GM04503 (cell line): ENCODE data around the gene CHRNA9.
"Not testable (repeated sequence)": the region's sequence is repeated elsewhere in the genome, so short reads cannot be mapped to it uniquely, and the experiment has no call there.

Source experiments
- DNase-seq: peaks from one replicate; pipeline ENCODE4 v3.0.0-alpha.2; 2012; ENCODE audit warnings: low read depth

CHRNA9 gene, protein sequence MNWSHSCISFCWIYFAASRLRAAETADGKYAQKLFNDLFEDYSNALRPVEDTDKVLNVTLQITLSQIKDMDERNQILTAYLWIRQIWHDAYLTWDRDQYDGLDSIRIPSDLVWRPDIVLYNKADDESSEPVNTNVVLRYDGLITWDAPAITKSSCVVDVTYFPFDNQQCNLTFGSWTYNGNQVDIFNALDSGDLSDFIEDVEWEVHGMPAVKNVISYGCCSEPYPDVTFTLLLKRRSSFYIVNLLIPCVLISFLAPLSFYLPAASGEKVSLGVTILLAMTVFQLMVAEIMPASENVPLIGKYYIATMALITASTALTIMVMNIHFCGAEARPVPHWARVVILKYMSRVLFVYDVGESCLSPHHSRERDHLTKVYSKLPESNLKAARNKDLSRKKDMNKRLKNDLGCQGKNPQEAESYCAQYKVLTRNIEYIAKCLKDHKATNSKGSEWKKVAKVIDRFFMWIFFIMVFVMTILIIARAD

DNA sequence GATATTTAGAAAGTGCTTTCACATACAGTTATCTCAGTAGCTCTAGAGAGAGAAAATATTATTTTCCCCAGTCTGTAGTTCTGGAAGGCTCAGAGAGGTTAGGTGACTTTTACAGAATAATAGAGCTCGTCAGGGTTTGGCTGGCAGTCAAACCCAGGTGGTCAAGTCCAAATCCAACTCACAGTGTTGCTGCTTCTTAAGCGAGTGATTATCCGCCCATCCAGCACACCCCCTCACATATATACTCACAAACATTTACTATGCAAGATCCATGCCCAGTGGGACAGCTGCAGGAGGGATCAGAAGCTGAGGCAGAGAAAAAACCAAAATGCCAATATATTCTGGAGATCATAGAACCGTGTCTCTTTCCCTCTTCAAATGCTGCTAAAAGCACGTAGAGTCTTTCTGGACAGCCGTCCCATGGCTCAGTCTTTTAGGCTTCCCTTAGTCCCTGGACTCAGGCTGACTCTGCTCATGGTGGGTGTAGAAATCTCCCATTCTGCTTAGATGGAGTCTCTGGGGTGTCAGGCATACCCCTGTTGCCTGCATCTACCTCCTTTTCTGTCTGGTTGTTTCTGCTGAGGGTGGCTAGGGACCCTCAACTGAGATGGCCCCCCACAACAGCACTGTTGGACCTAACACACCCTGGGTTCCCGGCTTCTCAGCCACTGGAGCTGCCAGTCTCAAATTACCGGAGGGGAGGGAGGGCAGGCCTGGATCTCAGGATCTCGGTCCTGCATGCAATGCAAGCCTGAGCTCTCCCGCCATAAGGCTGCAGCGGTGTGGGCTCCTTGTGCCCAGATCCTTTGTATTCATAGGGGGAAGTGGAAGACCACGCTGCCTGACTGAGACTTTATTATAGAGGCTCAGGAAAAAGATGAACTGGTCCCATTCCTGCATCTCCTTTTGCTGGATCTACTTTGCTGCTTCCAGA lies at the start of gene CHRNA9:
TSS of gene CHRNA9 (plus strand) at position 743 of the 934 bp plus-strand sequence. CDS start at position 878, 135 bp downstream.
- no peak for DNase-seq

GRCh38 chr4:40285692-40286091 lies 49.4 kb upstream of the CHRNA9 start:
- DNase-seq, result no peak

GRCh38 chr4:40288566-40288965 lies 46.6 kb upstream of the CHRNA9 start:
- DNase-seq, result no peak

- DNase-seq, result no peak
Measured at GRCh38 chr4:40289366-40290188, 45.6 kb upstream of the CHRNA9 start.

- not testable (repeated sequence) for DNase-seq
Measured at GRCh38 chr4:40290611-40291186, 44.4 kb upstream of the CHRNA9 start.

GRCh38 chr4:40292313-40292759 lies 42.8 kb upstream of the CHRNA9 start:
- no peak for DNase-seq

DNA sequence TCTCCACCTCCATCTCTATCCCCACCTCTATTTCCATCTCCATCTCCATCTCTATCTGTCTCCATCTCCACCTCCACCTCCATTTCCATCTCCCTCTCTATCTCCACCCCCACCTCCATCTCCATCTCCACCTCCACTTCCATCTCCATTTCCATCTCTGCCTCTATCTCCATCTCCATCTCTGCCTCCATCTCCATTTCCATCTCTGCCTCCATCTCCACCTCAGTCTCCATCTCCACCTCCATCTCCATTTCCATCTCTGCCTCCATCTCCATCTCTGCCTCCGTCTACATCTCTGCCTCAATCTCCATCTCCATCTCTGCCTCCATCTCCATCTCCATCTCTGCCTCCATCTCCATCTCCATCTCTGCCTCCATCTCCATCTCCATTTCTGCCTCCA lies 40.8 kb upstream of the CHRNA9 start:
- DNase-seq, result no peak

GRCh38 chr4:40295030-40295429 lies 40.1 kb upstream of the CHRNA9 start:
- not testable (repeated sequence) for DNase-seq

- no peak for DNase-seq
Measured at GRCh38 chr4:40295572-40295971, 39.6 kb upstream of the CHRNA9 start.

- DNase-seq, result no peak
Measured at GRCh38 chr4:40299126-40299525, 36.0 kb upstream of the CHRNA9 start.

GRCh38 chr4:40299811-40300292 lies 35.3 kb upstream of the CHRNA9 start:
- DNase-seq, result no peak

DNA sequence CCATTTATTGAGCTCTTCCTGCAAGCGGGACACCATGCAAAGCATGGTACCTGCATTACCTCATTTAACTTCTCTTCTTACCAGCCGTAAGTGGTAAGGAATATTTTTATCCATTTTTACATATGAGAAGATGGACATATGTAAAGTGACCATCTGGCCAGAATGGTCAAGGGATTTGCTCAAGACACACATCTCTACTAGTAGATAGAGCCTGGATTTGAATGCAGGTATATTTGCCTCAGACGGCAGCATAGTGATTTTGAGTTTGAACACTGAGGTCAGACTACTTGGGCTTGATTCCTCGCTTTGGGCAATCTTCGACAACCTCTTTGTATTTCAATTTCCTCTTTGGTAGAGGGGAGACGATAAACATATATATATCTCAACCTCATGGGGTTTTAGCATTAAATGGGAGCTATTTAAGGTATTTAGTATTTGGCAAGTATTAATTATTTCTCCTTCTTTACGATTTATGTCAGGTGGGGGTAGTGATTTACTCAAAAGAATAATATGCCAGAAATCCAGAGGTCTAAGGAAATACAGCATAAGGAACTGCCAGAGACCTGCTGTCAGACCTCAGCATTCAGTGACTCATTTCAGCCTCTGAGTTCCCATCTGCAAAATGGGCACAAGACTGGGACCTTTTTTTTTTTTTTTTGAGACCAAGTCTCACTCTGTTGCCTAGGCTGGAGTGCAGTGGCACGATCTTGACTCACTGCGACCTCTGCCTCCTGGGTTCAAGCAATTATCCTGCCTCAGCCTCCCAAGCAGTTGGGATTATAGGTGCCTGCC lies 34.6 kb upstream of the CHRNA9 start:
- no peak for DNase-seq

DNA sequence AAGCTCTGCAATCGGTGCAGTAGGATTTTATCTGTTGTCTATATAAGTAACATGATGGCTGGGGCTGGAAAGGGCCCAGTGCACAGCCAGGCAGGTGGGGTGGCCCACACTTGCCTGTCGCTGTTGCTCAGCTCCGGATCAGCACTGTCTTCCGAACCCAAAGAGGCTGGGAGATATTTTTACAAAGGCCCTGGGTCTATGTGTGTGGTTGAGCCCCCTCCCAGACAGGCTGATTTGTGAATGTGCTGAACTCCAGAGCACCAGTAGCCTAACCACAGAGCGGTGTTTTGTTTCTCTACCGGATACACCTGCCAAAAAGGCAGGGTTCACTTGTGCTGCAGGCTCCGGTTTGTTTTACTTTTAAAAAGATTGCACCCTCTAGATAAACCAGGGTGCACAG lies 33.5 kb upstream of the CHRNA9 start:
- no peak for DNase-seq

- no peak for DNase-seq
Measured at GRCh38 chr4:40303751-40304150, 31.4 kb upstream of the CHRNA9 start.

DNA sequence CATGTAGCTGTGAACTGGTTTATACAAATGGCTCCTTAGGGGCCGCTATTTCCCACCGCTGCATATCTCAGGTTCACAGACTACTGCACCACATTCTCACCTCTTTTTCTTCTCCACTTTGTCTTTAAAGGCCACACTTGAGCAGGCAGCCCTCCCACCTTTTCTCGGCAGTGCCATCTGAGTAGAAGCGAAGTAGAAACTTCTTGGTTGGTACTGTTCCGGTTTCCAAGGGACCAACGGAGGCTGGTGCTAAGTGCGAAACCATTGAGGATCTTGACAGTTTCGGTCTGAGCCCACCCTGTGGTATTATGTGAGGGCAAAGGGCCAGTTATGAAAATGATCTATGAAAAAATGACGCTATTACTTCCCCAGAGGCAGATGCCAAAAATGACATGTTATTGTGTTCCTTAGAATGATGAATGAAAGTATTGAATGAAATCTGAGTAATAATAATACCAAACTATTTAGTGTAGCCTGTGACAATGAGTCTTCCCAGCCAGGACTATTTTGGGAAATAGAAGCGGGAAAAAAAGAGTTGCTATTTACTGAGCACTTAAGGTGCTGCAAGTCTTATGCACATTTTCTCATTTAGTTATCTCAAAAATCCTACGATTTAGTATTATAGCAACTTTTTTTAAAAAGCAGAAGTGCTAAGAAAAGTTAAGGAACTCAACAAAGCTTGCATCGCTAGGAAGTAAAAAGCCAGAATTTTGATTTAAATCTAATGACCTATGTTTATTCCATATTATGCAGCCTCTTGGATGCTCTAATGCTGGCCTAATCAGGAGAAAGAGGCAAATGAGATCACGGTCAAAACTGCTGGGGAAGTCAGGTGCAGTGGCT lies 29.6 kb upstream of the CHRNA9 start:
- DNase-seq, result no peak

- no peak for DNase-seq
Measured at GRCh38 chr4:40306226-40306625, 28.9 kb upstream of the CHRNA9 start.

DNA sequence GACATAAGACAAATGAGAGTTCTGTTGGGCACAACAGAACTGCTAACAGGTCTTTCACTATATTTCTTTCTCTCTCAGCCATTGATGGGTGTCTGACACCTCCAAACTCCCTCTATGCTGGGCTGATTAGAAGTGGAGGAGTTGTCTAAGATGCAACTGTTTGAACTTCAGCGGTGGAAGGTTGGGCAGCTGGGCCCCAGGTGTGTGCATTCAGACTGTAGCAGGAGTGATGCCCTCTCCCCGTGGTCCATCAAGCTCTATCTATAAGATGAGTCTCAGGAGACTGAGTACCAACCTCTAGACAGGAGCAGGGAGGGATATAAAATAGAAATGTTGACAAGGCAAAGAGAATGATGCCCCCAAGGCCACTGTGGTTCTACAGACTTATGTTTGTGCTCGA lies 28.2 kb upstream of the CHRNA9 start:
- DNase-seq, result no peak

DNA sequence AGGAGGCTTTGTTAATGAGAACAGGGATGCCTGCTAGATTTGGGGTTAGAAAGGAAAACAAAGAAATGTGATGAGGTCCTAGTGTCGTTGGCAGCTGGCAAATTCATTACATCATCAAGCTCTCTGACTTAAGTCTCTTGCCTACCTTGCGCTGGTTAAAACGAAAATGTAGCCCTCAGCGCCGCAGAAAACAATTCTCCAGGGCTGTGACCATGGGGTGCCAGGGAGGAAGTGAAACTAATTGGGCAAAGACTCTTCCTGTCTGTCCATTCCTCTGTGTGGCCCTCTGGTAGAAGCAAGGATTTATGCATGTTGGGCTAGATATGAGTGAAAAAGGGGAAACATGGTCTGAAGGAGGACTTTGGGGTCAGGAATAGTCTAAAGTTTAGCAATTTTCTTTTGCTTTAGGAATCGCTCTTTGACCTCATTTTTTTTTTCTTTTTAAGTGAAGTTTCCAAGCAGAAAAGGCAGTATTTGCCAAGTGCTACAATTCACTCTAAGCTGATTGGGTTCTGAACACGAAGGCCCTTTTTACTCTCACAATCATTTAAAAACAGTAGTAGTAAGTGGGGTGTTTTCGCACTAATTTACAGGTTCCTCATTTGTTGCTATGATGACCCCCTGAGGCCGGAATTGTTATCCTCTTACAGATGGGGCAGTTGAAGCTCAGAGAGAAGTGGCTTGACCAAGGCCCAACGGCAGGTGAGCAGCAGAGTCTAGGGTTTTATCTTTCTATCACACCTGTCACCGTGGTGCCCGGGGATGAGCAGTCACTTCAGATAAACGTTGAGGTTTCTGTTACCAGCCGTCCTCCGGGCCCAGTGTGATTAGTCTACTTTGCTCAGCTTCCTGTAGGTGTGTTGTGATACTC lies 27.3 kb upstream of the CHRNA9 start:
- DNase-seq, result no peak
